GM18519 (cell line): ENCODE results near the gene PTTG1IP.
"Not testable (repeated sequence)": the region's sequence is repeated elsewhere in the genome, so short reads cannot be mapped to it uniquely, and the experiment has no call there.

Source experiments
- ATAC-seq: cut with Tn5 transposase; IDR thresholded peaks from one replicate; pipeline ENCODE4 v1.9.1; 2021; ENCODE audit warnings: mild to moderate bottlenecking, moderate library complexity; ENCODE audit not compliant: unreplicated experiment, low FRiP score

The PTTG1IP gene

GRCh38 chr21:44834231-44834950 is 39.1 kb downstream of the PTTG1IP start:
- no peak for ATAC-seq

GRCh38 chr21:44833663-44834062 is 39.8 kb downstream of the PTTG1IP start:
- no peak for ATAC-seq

DNA sequence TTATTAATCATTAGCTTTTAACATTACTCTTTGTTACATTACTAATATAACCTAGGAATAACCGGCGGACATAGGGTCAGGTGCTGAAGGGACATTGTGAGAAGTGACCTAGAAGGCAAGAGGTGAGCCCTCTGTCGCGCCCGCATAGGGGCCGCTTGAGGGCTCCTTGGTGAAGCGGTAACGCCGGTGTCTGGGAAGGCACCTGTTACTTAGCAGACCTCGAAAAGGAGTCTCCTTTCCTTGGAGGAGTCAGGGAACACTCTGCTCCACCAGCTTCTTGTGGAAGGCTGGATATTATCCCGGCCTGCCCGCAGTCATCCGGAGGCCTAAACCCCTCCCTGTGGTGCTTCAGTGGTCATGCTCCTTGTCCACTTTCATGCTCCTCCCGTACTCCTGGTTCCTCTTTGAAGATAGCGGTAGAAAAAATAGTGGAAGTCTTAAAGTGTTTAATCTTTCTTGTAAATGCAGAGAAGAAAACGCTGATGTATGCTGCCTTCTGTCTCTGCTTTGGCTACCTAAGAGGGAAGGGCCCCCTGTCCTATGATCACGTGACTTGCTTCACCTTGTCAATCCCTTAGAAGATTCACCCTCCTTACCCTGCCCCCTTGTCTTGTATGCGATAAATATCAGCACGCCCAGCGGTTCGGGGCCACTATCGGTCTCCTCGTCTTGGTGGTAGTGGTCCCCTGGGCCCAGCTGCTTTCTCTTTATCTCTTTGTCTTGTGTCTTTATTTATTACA is 40.8 kb downstream of the PTTG1IP start:
- not testable (repeated sequence) for ATAC-seq

DNA sequence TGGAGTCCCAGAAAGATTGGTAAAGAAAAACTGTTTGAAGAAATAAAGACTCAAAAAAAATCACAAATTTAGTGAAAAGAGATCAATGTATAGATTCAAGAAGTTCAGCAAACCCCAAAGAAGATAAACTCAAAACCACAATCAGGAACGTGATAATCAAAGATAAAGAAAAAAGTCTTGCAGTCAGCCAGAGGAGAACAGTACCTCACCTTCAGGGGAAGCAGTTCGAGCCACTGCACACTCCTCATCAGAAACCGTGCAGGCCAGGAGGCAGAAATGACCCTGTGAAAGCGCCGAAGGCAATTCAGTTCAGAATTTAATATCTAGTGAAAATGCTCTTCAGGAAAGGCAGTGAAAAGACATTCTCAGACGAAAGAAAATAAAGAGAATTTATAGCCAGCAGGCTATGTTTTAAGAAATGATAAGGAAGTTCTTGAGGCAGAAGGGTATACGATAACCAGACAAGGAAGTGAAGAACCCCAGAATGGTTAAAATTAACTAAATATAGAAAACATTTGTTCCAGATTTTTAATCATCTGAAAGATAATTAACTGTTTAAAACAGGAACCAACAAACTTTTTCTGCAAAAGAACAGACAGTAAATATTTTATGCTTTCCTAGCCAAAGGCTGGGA is 42.1 kb downstream of the PTTG1IP start:
- ATAC-seq, result no peak

- ATAC-seq, result no peak
Observed at GRCh38 chr21:44829507-44830092, 43.9 kb downstream of the PTTG1IP start.

DNA sequence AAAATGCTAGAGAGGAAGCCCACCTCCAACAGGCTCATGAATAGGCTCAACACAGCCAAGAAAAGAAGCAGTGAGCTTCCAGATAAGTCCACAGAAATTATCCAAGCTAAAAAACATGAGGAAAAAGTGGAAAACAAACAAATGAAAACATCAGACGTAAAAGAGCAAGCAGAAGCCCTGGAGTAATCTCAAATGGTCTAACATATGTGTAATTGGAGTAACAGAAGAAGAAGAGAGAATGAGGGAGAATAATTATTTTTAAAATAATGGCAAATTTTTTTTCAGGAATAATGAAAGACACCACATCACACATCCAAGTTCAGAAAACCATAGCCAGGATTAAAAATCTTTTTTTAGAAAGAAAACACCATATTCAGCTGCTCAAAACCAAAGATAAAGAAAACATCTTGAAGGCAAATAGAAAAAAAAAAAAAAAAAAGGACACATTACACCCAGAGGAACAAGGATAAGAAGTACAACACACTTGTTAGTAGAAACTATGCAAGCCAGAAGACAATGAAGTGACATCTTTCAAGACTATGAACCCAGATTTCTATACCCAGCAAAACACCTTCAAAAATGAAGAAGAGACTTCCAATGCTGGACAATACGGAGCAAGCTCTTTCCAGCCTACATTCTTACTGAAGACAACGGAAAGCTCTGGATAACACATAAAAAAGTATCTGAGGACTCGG is 45.0 kb downstream of the PTTG1IP start:
- ATAC-seq, result no peak

DNA sequence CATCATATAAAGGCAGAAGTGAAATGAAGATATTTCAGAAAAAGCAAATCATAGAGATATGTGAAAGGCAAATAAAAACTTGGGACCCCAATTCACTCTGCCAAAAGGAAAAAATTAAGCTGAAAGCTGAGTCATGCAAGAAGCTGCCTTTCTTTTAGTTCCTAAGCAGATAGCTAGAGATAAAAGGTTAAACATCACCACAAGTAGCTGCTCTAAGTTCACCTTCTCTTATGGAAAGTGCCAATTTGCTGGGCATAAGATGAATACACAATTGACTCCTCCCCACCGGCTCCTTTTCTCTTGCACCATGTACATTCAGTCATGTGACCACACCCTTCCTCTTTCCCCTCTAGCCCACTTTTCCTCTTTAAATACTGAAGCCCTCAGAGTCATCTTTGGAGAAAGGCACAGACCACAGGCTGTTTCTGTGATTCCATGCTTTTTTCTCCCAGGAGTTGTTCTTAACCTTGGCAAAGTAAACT is 50.3 kb downstream of the PTTG1IP start:
- no peak for ATAC-seq

DNA sequence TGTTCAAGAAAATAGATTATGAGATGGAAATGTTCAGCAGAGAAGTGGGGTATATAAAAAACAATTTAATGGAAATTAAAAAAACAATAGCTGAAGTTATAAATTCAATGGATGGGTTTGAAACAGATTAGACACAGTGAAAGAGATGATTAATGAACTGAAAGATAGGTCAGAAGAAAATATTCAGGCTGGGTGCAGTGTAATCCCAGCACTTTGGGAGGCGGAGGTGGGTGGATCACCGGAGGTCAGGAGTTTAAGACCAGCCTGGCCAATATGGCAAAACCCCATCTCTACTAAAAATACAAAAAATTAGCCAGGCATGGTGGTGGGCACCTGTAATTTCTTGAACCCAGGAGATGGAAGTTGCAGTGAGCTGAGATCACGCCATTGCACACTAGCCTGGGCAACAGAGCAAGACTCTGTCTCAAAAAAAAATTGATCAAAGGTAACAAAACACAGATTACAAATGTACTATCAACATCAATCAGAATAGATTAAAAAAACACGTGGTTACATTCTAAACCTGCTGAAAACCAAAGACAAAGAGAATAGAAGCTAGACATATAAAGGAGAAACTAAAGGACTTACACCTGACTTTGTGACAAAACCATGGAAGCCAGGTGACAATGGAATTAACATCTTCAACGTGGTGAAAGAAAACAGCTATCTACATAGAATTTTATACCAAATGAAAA is 50.9 kb downstream of the PTTG1IP start:
- no peak for ATAC-seq

- ATAC-seq, result no peak
Observed at GRCh38 chr21:44820851-44821250, 52.6 kb downstream of the PTTG1IP start.

- ATAC-seq, result no peak
Observed at GRCh38 chr21:44819283-44820243, 53.9 kb downstream of the PTTG1IP start.

GRCh38 chr21:44818640-44819011 is 54.9 kb downstream of the PTTG1IP start:
- ATAC-seq, result no peak

DNA sequence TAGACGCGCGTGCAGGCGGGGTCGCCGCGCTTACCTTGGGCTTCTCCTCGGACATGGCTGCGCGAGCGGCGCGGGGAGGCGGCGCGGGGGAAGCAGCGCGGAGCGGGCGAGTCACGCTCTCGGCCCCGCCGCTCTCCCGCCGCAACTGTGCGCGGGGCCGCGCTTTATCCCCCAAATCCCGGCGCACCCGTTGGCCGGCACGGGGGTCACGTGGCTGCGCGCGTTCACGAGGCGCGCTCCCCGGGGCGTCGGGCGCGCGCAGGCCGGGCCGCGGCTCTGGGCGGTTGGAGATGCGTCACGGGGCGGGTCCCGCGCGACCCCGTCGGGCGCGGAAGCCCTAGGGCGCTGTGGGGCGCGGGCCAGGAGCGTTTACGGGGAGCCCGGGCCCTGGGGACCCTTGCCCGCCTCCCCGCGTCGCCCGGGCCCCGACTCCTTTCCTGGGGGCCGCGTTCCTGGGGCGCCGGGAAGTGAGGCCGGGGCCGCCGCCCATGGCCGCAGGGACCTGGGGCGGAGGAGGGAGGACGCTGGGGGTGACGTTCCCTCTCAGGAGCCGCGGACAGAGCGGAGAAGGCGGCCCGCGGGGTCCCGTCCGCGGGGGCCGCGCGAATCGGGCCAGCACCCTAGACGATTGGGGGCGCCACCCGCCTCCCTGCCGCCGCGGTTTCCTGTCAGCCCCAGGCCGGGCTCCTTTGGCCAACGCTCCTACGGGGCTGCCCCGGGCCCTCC is 55.4 kb downstream of the PTTG1IP start, which contains the start of gene SUMO3:
SUMO3 (minus strand) TSS at position 149 of the 726 bp plus-strand sequence; CDS start at position 55, 94 bp downstream.
- ATAC-seq, result peak; percentile 41

GRCh38 chr21:44817506-44817880 is 56.0 kb downstream of the PTTG1IP start:
- peak; percentile 66 for ATAC-seq

GRCh38 chr21:44816761-44817505 is 56.6 kb downstream of the PTTG1IP start:
- no peak for ATAC-seq

DNA sequence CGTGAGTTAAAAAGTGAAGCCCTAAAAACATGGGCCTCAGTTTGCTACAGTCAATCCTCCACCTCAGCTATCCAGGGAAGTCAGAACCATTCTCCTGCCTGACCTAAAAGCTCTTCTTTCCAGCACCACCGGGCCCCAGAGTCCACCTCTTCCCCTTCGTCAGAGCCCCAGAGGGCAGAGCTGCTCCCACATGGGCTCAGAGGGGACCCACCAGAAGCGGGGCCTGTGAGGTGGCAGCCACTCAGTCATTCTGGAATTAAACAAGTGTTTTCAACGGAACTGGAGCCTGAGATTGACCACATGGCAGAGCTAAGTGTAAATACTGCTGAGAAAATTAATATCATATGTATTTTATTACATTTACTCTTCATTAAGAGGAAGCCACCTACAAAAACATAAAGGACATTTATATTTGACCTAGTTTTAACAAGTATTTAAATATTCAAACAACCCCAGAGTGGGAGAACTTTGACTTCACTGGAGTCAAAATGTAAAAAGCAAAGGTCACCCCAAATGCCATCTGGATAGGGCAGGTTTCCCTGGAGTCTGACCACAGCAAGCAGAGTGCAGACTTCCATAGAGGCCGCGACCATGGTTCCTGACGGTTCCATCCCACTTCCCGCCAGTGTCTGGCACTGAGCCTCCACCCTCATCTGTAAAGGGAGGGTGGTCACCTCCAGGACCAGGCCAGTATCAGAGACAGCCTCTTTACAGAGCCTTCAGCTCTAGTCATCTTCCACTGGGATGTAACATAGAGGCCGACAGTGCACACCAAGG is 57.5 kb downstream of the PTTG1IP start:
- no peak for ATAC-seq

- no peak for ATAC-seq
Observed at GRCh38 chr21:44815225-44815624, 58.3 kb downstream of the PTTG1IP start.
